ENCODE results near the gene ARG2.

DNA sequence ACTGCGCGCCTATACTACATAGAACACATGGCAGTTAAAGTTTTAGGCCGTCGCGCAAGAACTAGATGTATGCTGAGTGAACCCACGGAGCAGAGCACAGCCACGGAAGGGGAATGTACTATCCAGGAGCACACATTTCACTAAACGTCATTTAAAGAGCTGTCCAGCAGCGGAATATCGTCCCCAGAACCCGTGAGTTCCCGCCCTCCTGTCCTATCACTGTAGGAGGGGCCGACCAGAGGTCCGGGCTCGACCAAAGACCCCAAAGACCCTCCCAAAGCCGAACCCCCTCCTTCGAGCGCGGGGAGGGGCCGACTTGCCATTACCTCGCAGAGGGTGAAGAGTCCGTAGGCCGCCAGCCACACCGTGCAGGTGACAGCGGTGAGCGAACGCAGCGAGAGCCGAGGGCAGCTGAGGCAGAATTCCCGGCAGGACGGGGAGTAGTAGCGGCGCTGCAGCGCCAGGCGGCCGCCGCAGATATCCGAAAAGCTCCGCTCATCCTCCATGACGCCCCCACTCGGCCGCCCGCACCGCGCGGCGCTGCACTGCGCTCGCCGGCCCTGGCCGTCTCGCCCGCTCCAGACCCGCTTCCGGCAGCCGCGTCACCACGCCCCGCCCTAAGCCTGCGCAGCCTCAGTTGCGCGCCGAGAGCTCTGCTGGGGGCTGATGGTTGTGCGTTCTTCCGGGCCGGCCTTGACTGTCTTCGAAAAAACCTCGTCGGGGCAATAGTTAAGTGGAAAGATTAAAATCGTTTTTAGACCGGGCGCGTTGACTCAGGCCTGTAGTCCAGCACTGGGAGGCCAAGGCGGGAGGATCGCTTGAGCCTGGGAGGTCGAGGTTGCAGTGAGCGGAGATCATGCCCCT, 19.8 kb upstream of the ARG2 start, which contains the start of gene PIGH:
- TF ChIP-seq, protein P1, sequence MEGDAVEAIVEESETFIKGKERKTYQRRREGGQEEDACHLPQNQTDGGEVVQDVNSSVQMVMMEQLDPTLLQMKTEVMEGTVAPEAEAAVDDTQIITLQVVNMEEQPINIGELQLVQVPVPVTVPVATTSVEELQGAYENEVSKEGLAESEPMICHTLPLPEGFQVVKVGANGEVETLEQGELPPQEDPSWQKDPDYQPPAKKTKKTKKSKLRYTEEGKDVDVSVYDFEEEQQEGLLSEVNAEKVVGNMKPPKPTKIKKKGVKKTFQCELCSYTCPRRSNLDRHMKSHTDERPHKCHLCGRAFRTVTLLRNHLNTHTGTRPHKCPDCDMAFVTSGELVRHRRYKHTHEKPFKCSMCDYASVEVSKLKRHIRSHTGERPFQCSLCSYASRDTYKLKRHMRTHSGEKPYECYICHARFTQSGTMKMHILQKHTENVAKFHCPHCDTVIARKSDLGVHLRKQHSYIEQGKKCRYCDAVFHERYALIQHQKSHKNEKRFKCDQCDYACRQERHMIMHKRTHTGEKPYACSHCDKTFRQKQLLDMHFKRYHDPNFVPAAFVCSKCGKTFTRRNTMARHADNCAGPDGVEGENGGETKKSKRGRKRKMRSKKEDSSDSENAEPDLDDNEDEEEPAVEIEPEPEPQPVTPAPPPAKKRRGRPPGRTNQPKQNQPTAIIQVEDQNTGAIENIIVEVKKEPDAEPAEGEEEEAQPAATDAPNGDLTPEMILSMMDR (IDR thresholded peaks at IDR 0.05 in 8 of 11, conservative IDR thresholded peaks at IDR 0.05 in 3 of 11) = peak; percentile 27 to 77 (median 68)
- TF ChIP-seq POLR2A (IDR thresholded peaks at IDR 0.05) = peak; percentile 27 to 77 (median 55)
- peak; percentile 97 to 98 (median 98) for TF ChIP-seq POLR2AphosphoS5 (IDR thresholded peaks at IDR 0.05)
